AG09309 (cell line): ENCODE data around the gene SRM.
"Not testable (repeated sequence)": the region's sequence is repeated elsewhere in the genome, so short reads cannot be mapped to it uniquely, and the experiment has no call there.

Experiments used
- DNase-seq: peaks from one replicate; pipeline ENCODE4 v3.0.0-alpha.2; 2010; ENCODE audit warnings: low read depth
- H3K4me3 ChIP-seq: 2 replicates; pipeline ENCODE4 v1.5.1; 2011; ENCODE audit warnings: mild to moderate bottlenecking, low read depth, low read length, moderate library complexity; ENCODE audit not compliant: control insufficient read depth
- CTCF ChIP-seq: IDR thresholded peaks from 2 replicates; pipeline ENCODE4 v1.5.1; 2011; ENCODE audit warnings: mild to moderate bottlenecking, low read depth, low read length, inconsistent platforms; ENCODE audit not compliant: insufficient read depth, control insufficient read depth; ENCODE audit errors: missing control alignments

SRM gene

GRCh38 chr1:11071463-11072215, 11.8 kb upstream of the SRM start:
- H3K4me3 ChIP-seq: no peak overlapping the region
- no peak for DNase-seq
- no peak for TF ChIP-seq CTCF

- DNase-seq: no peak
- TF ChIP-seq CTCF: no peak
- no peak overlapping the region for H3K4me3 ChIP-seq
These were observed 11.1 kb upstream of the SRM start for GRCh38 chr1:11070876-11071275.

- DNase-seq: no peak
- H3K4me3 ChIP-seq: no peak overlapping the region
- no peak for TF ChIP-seq CTCF
These were observed 9.0 kb upstream of the SRM start for GRCh38 chr1:11068600-11069473.

GRCh38 chr1:11067716-11068599, 8.1 kb upstream of the SRM start:
- H3K4me3 ChIP-seq: no peak overlapping the region
- TF ChIP-seq CTCF: no peak
- DNase-seq: no peak

GRCh38 chr1:11065796-11066195, 6.0 kb upstream of the SRM start:
- H3K4me3 ChIP-seq: no peak overlapping the region
- no peak for DNase-seq
- TF ChIP-seq CTCF: no peak

- no peak for DNase-seq
- no peak overlapping the region for H3K4me3 ChIP-seq
- no peak for TF ChIP-seq CTCF
These were observed 5.1 kb upstream of the SRM start for GRCh38 chr1:11064942-11065341.

- not testable (repeated sequence) for H3K4me3 ChIP-seq, DNase-seq
These were observed 4.2 kb upstream of the SRM start for GRCh38 chr1:11063937-11064537.
